HCT116 (cell line): Measurements from ENCODE around the gene TSEN34.

Experiments
- CTCF ChIP-seq, 3 experiments: fragments of 200-600 bp in 1 of 3; sonication (generic) in 1 of 3; IDR thresholded peaks in 2 of 3; conservative IDR thresholded peaks in 1 of 3; 2 replicates each; pipeline ENCODE4 v1.5.1; 2012 to 2017; ENCODE audit warnings: low read depth in 2 of 3, low read length in 2 of 3, antibody characterized with exemption in 1 of 3, borderline replicate concordance in 1 of 3, control low read depth in 1 of 3, mild to moderate bottlenecking in 1 of 3, mixed read lengths in 1 of 3, mixed run types in 1 of 3, moderate library complexity in 1 of 3; ENCODE audit not compliant: insufficient read depth in 1 of 3
- EZH2 ChIP-seq: fragments of 200-600 bp; sonication (generic); IDR thresholded peaks from 2 replicates; pipeline ENCODE4 v1.6.1; 2017; ENCODE audit warnings: antibody characterized with exemption, mixed run types
- JUND ChIP-seq: IDR thresholded peaks from 2 replicates; pipeline ENCODE4 v1.6.1; 2012
- POLR2A ChIP-seq: IDR thresholded peaks from 2 replicates; pipeline ENCODE4 v1.7.0; 2011; ENCODE audit warnings: borderline replicate concordance; ENCODE audit not compliant: insufficient read depth, insufficient read length; ENCODE audit errors: extremely low read depth
- POLR2AphosphoS5 ChIP-seq: IDR thresholded peaks from 2 replicates; pipeline ENCODE4 v1.6.1; 2011; ENCODE audit warnings: mild to moderate bottlenecking, low read depth, low read length, moderate library complexity
- REST ChIP-seq: IDR thresholded peaks from 2 replicates; pipeline ENCODE4 v1.6.1; 2012; ENCODE audit warnings: low read depth
- ZBTB33 ChIP-seq: IDR thresholded peaks from 2 replicates; pipeline ENCODE4 v1.6.1; 2011; ENCODE audit warnings: mild to moderate bottlenecking, low read length, moderate library complexity; ENCODE audit not compliant: insufficient replicate concordance; ENCODE audit errors: extremely low read depth

GRCh38 chr19:54201172-54201701 is 10.1 kb downstream of the TSEN34 start:
- no peak for TF ChIP-seq CTCF (IDR thresholded peaks at IDR 0.05 in 2 of 3, conservative IDR thresholded peaks at IDR 0.05 in 1 of 3; ENCODE audit: borderline replicate concordance in 1 of 3, insufficient read depth in 1 of 3, low read depth in 2 of 3, low read length in 2 of 3)
- TF ChIP-seq POLR2A, result no peak
- no peak for TF ChIP-seq POLR2AphosphoS5
- no peak for TF ChIP-seq REST
- no peak for TF ChIP-seq ZBTB33
- TF ChIP-seq JUND, result no peak
- no peak for TF ChIP-seq EZH2
